Right atrium auricular region (tissue), 2 donors: ENCODE results near the gene INKA2. TPM values are rescaled to one million over a fixed set of nuclear protein-coding genes. Genes with fewer than 3 reads are reported as not detected.

Source experiments
- DNase-seq: peaks from one replicate; pipeline ENCODE4 v3.0.0-alpha.2; 2019; ENCODE audit warnings: low spot score
- H3K27ac ChIP-seq, 2 donors: fragments of 200-600 bp; sonication (generic); 1 replicate in 1 of 2; 2 replicates in 1 of 2; pipeline ENCODE4 v1.5.1; 2016 to 2019
- H3K27me3 ChIP-seq, 2 donors: fragments of 200-600 bp; sonication (generic); one replicate each; pipeline versions ENCODE4 v1.5.1 to v1.6.0; 2017 to 2019
- H3K36me3 ChIP-seq: fragments of 200-600 bp; sonication (generic); one replicate; pipeline ENCODE4 v1.5.1; 2016
- H3K4me1 ChIP-seq, 2 donors: fragments of 200-600 bp; sonication (generic); one replicate each; pipeline versions ENCODE4 v1.5.1 to v1.6.0; 2017 to 2019
- H3K4me3 ChIP-seq, 2 donors: fragments of 200-600 bp; sonication (generic); 1 replicate in 1 of 2; 2 replicates in 1 of 2; pipeline ENCODE4 v1.5.1; 2017 to 2019; ENCODE audit warnings: mild to moderate bottlenecking in 1 of 2, moderate library complexity in 1 of 2
- H3K9me3 ChIP-seq, 2 donors: fragments of 200-600 bp; sonication (generic); one replicate each; pipeline ENCODE4 v1.5.1; 2019
- CTCF ChIP-seq, 2 donors: fragments of 200-600 bp; sonication (generic); IDR thresholded peaks; one replicate each; pipeline ENCODE4 v1.5.1; 2019; ENCODE audit warnings: antibody characterized with exemption in 2 of 2
- total RNA-seq, 2 donors: library from RNA; depleted of rRNA; stranded (reverse); fragments of >200 nt; gene quantifications; one replicate each; pipeline ENCODE4 v1.1.0, GENCODE V29; 2016

Gene INKA2
- total RNA-seq, 2 donors from 2014 or later, result 17.3 to 23.4 TPM

GRCh38 chr1:111723871-111724270 is 15.3 kb downstream of the INKA2 start:
- H3K27ac ChIP-seq, result no peak overlapping the region
- peaks cover 2 to 97% of the 10 kb centered on the region in 2 donors for H3K4me1 ChIP-seq
- peaks cover 13% of the 10 kb centered on the region for H3K36me3 ChIP-seq
- no peaks in the 10 kb centered on the region for H3K9me3 ChIP-seq
- no peak for TF ChIP-seq CTCF (IDR thresholded peaks at IDR 0.05)
- no peak for DNase-seq
- no peak overlapping the region for H3K4me3 ChIP-seq
- no peaks in the 10 kb centered on the region for H3K27me3 ChIP-seq

GRCh38 chr1:111723091-111723806 is 15.9 kb downstream of the INKA2 start:
- TF ChIP-seq CTCF (IDR thresholded peaks at IDR 0.05), result no peak
- no peaks in the 10 kb centered on the region for H3K27me3 ChIP-seq

GRCh38 chr1:111720977-111721786 is 18.0 kb downstream of the INKA2 start:
- H3K4me3 ChIP-seq, result no peak overlapping the region
- no peak for DNase-seq
- TF ChIP-seq CTCF (IDR thresholded peaks at IDR 0.05), result no peak
- H3K9me3 ChIP-seq, result no peaks in the 10 kb centered on the region
- no peaks in the 10 kb centered on the region for H3K36me3 ChIP-seq
- H3K27me3 ChIP-seq, result no peaks in the 10 kb centered on the region
- peaks cover 2 to 72% of the 10 kb centered on the region in 2 donors for H3K4me1 ChIP-seq
- H3K27ac ChIP-seq, result peak overlapping the region; percentile 62 to 68

More at GRCh38 chr1:111723091-111723806, 15.9 kb downstream of the INKA2 start:
- DNase-seq, result peak; percentile 34
- H3K4me3 ChIP-seq, result no peak overlapping the region
- peaks cover 2 to 91% of the 10 kb centered on the region in 2 donors for H3K4me1 ChIP-seq
- H3K27ac ChIP-seq, result peak overlapping the region; percentile 62 to 68
- peaks cover 13% of the 10 kb centered on the region for H3K36me3 ChIP-seq
- H3K9me3 ChIP-seq, result no peaks in the 10 kb centered on the region

- peaks cover 2 to 64% of the 10 kb centered on the region in 2 donors for H3K4me1 ChIP-seq
- DNase-seq, result no peak
- H3K4me3 ChIP-seq, result no peak overlapping the region
- H3K9me3 ChIP-seq, result no peaks in the 10 kb centered on the region
- H3K27me3 ChIP-seq, result no peaks in the 10 kb centered on the region
- H3K27ac ChIP-seq, result peak overlapping the region; percentile 62 to 68
- H3K36me3 ChIP-seq, result no peaks in the 10 kb centered on the region
- no peak for TF ChIP-seq CTCF (IDR thresholded peaks at IDR 0.05)
Observed at GRCh38 chr1:111720274-111720976, 18.8 kb downstream of the INKA2 start.

GRCh38 chr1:111719674-111720132 is 19.5 kb downstream of the INKA2 start:
- no peak for DNase-seq
- Histone ChIP-seq H3K36me3 (no peaks in the 10 kb centered on the region), H3K4me3 (no peak overlapping the region), H3K27me3 (no peaks in the 10 kb centered on the region), H3K27ac (peak overlapping the region; percentile 62 to 68), H3K9me3 (no peaks in the 10 kb centered on the region), H3K4me1 (peaks cover 2 to 57% of the 10 kb centered on the region in 2 donors)
- TF ChIP-seq CTCF (IDR thresholded peaks at IDR 0.05), result no peak
